Activated CD4-positive, alpha-beta T cell treated with anti-CD3 and anti-CD28 coated beads, Interleukin-2, amount 10 ng/mL, durations not matched to agents 7 days and 5 days (primary cell): ENCODE data around the gene CHRNA4. TPM values are rescaled to one million over a fixed set of nuclear protein-coding genes. Genes with fewer than 3 reads are reported as not detected.
"Not testable (repeated sequence)": the region's sequence is repeated elsewhere in the genome, so short reads cannot be mapped to it uniquely, and the experiment has no call there.

Experiments used
- CTCF ChIA-PET: fragments of 350-600 bp; sonication (Branson Sonifier 250); formaldehyde crosslinking; loops from one replicate; lab custom pipeline; 2021; ENCODE audit warnings: antibody characterized with exemption; lab: Charles Lee
- POLR2A ChIA-PET: fragments of 350-600 bp; sonication (Branson Sonifier 250); formaldehyde crosslinking; loops from one replicate; lab custom pipeline; 2021; ENCODE audit warnings: antibody characterized with exemption; lab: Charles Lee
- DNase-seq: peaks from one replicate; pipeline ENCODE4 v3.0.0-alpha.2; 2020
- H3K27ac Mint-ChIP-seq: one replicate; pipeline ENCODE4 v1.8.0; 2021; ENCODE audit warnings: mild to moderate bottlenecking, moderate library complexity, mixed read lengths
- H3K27me3 Mint-ChIP-seq: one replicate; pipeline ENCODE4 v1.8.0; 2021; ENCODE audit warnings: mixed read lengths
- H3K36me3 Mint-ChIP-seq: one replicate; pipeline ENCODE4 v1.8.0; 2021; ENCODE audit warnings: low read depth, mixed read lengths
- H3K4me1 Mint-ChIP-seq: one replicate; pipeline ENCODE4 v1.8.0; 2021; ENCODE audit warnings: mixed read lengths
- H3K4me3 Mint-ChIP-seq: one replicate; pipeline ENCODE4 v1.8.0; 2021; ENCODE audit warnings: mild to moderate bottlenecking, moderate library complexity, mixed read lengths
- H3K9me3 Mint-ChIP-seq: one replicate; pipeline ENCODE4 v1.8.0; 2021; ENCODE audit warnings: mixed read lengths
- total RNA-seq, 2 experiments: library from RNA; stranded (reverse); gene quantifications; one replicate each; pipeline ENCODE4 v1.2.3, GENCODE V29; 2021

The CHRNA4 gene
- total RNA-seq, 2 experiments from 2014 or later, result not detected

- Mint-ChIP-seq H3K36me3 (no peaks in the 10 kb centered on the region), H3K27me3 (no peaks in the 10 kb centered on the region), H3K4me1 (no peaks in the 10 kb centered on the region), H3K4me3 (no peak overlapping the region), H3K9me3 (no peaks in the 10 kb centered on the region), H3K27ac (no peak overlapping the region)
- POLR2A ChIA-PET, result no interaction called here
- CTCF ChIA-PET, result interaction anchor here (1.5 to 1.8 kb wide), 2 partner anchors 14 to 73 kb away, joined by 4 to 5 read pairs; no protein-coding TSS in a partner anchor
- DNase-seq, result peak; percentile 24
These were observed 51.7 kb downstream of the CHRNA4 start for GRCh38 chr20:63309261-63310071.

- H3K36me3 Mint-ChIP-seq, result no peaks in the 10 kb centered on the region
- no peaks in the 10 kb centered on the region for H3K27me3 Mint-ChIP-seq
- no peaks in the 10 kb centered on the region for H3K9me3 Mint-ChIP-seq
- DNase-seq, result no peak
- H3K4me3 Mint-ChIP-seq, result no peak overlapping the region
- no peaks in the 10 kb centered on the region for H3K4me1 Mint-ChIP-seq
- ChIA-PET CTCF (interaction anchor here (0.5 kb wide), 1 partner anchor 417 kb away, joined by 3 read pairs; no protein-coding TSS in a partner anchor), POLR2A (no interaction called here)
- H3K27ac Mint-ChIP-seq, result no peak overlapping the region
These were observed 52.8 kb downstream of the CHRNA4 start for GRCh38 chr20:63308218-63308911.

GRCh38 chr20:63307538-63308217 lies 53.5 kb downstream of the CHRNA4 start:
- Mint-ChIP-seq H3K27ac (no peak overlapping the region), H3K27me3 (peaks cover 2% of the 10 kb centered on the region), H3K4me3 (no peak overlapping the region), H3K9me3 (no peaks in the 10 kb centered on the region), H3K36me3 (no peaks in the 10 kb centered on the region), H3K4me1 (no peaks in the 10 kb centered on the region)
- CTCF ChIA-PET, result no interaction called here
- no peak for DNase-seq
- POLR2A ChIA-PET, result no interaction called here

GRCh38 chr20:63306673-63307537 lies 54.2 kb downstream of the CHRNA4 start:
- Mint-ChIP-seq H3K4me1 (no peaks in the 10 kb centered on the region), H3K27ac (no peak overlapping the region), H3K27me3 (peaks cover 4% of the 10 kb centered on the region), H3K4me3 (no peak overlapping the region), H3K36me3 (no peaks in the 10 kb centered on the region), H3K9me3 (no peaks in the 10 kb centered on the region)
- POLR2A ChIA-PET, result no interaction called here
- DNase-seq, result no peak
- CTCF ChIA-PET, result no interaction called here

- H3K9me3 Mint-ChIP-seq, DNase-seq, POLR2A ChIA-PET, H3K36me3 Mint-ChIP-seq, CTCF ChIA-PET, H3K27me3 Mint-ChIP-seq, H3K4me3 Mint-ChIP-seq, H3K27ac Mint-ChIP-seq, H3K4me1 Mint-ChIP-seq: not testable (repeated sequence)
These were observed 55.0 kb downstream of the CHRNA4 start for GRCh38 chr20:63305933-63306672.

DNA sequence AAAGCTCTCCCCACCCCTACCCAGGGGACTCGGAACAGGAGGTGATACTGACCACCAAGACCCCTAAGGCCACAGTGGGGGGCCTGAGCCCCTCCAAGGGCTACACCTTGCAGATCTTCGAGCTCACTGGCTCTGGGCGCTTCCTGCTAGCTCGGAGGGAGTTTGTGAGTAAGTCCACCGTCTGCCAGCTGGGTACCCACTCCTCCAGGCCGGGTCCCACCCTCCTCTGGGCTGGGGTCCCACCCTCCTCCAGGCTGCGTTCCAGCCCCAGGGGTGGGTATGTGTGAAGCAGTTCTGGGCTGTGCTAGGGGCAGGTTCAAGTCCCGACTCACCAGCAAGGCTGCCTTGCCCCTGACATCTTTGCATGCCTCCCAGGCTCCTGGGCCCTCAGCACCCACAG lies 55.8 kb downstream of the CHRNA4 start:
- POLR2A ChIA-PET, result no interaction called here

DNA sequence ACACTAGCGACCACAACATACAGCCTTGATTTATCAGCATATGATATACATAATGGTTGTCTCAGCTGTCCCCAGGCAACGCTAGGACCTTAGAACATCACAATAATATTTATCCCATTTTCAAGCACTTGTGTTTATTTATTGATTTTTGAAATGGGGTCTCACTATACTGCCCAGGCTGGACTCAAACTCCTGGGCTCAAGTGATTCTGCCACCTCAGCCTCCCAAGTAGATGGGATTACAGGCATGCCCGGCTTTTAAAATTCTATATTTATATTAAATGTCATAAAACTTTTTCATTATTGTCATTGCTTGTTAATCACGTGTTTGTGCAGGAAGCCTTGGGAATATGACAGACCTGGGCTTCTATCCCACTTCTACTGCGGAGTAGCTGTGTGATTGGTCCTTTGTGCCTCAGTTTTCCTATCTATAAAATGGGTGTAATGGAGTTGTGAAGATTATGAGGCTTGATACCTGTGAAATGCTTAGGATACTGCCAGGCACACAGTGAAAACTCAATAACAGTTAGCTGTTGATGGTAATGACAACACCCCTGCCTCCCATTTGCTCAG lies 58.0 kb downstream of the CHRNA4 start:
- Mint-ChIP-seq H3K9me3 (no peaks in the 10 kb centered on the region), H3K27me3 (peaks cover 16% of the 10 kb centered on the region), H3K4me3 (no peak overlapping the region), H3K4me1 (no peaks in the 10 kb centered on the region), H3K27ac (no peak overlapping the region), H3K36me3 (no peaks in the 10 kb centered on the region)
- no peak for DNase-seq
- ChIA-PET POLR2A (no interaction called here), CTCF (no interaction called here)

More for the DNA sequence above, 55.8 kb downstream of the CHRNA4 start:
- Mint-ChIP-seq H3K36me3 (no peaks in the 10 kb centered on the region), H3K9me3 (no peaks in the 10 kb centered on the region), H3K27ac (no peak overlapping the region), H3K4me3 (no peak overlapping the region), H3K27me3 (peaks cover 9% of the 10 kb centered on the region), H3K4me1 (no peaks in the 10 kb centered on the region)
- DNase-seq, result no peak
- CTCF ChIA-PET, result no interaction called here

GRCh38 chr20:63301671-63302070 lies 59.5 kb downstream of the CHRNA4 start:
- Mint-ChIP-seq H3K4me1 (no peaks in the 10 kb centered on the region), H3K4me3 (no peak overlapping the region), H3K27me3 (peaks cover 16% of the 10 kb centered on the region), H3K36me3 (no peaks in the 10 kb centered on the region), H3K9me3 (no peaks in the 10 kb centered on the region), H3K27ac (no peak overlapping the region)
- no peak for DNase-seq
- ChIA-PET POLR2A (no interaction called here), CTCF (no interaction called here)

DNA sequence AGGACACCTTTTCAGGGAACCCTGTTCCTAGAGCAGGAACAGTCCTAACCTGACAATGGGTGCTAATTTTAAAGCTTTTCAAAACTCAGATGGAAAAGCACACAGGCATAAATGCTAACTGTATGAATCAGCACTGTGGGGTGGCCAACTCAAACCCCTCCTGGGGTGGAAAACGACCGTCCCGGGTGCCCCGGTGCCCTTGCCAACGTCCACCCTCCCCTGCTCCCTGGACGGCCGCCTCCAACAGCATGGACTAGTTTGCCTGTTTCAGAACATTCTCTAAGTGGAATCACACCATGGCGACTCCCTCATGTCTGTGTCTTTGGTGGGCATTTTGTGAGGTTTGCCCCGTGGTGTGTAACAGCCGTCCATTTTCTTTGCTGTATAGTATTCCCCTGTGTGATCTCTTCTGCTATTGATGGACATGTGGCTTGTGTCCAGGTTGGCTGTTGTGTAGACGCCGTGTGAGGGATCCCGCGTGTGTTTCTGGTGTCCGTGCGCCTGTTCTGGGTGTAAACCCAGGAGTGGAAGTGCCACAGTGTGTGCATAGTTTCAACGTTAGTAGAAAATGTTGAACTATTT lies 62.3 kb downstream of the CHRNA4 start:
- ChIA-PET CTCF (no interaction called here), POLR2A (no interaction called here)
- Mint-ChIP-seq H3K27me3 (peaks cover 24% of the 10 kb centered on the region), H3K9me3 (no peaks in the 10 kb centered on the region), H3K4me1 (peaks cover 9% of the 10 kb centered on the region), H3K36me3 (no peaks in the 10 kb centered on the region), H3K4me3 (no peak overlapping the region), H3K27ac (no peak overlapping the region)
- DNase-seq, result no peak

DNA sequence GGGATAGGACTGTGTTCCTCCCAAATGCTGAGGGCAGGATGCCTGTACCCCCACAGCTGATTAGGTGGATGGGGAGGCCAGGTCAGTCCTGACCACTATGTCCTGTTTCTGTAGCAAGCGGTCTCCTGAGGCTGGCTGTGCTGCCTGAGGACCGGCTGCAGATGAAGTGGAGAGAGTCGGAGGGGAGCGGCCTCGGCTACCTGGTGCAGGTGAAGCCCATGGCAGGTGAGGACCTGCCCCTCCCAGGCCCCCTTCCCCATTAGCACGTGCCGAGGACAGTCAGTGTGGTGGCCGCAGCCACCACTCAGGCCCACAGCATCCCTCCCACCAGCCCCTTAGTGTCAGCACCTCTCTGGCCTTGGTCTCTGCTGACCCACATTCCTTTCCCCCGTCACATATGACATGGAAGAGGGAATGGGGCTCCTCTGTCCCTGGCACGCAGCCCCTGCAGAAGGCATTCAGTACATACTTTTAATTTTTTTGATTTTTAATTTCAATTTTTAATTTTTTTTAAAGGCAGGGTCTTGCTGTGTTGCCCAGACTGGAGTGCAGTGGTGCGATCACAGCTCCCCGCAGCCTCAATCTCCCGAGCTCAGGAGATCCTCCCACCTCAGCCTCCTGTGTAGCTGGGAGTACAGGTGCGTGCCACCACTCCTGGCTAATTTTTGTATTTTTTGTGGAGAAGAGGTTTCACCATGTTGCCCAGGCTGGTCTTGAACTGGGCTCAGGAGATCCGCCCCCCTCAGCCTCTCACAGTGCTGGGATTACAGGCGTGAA lies 63.2 kb downstream of the CHRNA4 start:
- no peak for DNase-seq
- Mint-ChIP-seq H3K9me3 (no peaks in the 10 kb centered on the region), H3K4me3 (no peak overlapping the region), H3K4me1 (peaks cover 9% of the 10 kb centered on the region), H3K27me3 (peaks cover 24% of the 10 kb centered on the region), H3K27ac (no peak overlapping the region), H3K36me3 (no peaks in the 10 kb centered on the region)
- ChIA-PET POLR2A (no interaction called here), CTCF (no interaction called here)

DNA sequence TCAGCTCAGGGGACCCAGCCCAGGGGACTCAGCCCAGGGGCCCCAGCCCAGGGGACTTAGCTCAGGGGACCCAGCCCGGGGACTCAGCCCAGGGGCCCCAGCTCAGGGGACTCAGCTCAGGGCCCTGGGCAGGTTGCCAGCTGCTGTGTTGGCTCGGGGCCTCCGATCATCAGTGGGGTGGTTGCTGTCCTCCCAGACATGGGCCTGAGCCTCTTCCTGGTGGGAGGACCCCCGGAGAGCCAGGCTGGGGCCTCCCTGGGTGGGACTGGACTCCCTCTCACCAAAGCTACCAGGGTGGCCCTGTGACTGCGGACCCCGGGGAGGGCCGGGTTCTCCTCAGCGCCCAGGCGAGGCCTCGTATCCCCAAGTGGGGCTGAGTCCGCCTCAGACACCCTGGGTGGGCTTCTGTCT lies 63.8 kb downstream of the CHRNA4 start:
- no peak for DNase-seq
- no peak overlapping the region for H3K4me3 Mint-ChIP-seq
- H3K27ac Mint-ChIP-seq, result no peak overlapping the region
- peaks cover 9% of the 10 kb centered on the region for H3K4me1 Mint-ChIP-seq
- CTCF ChIA-PET, result no interaction called here
- no peaks in the 10 kb centered on the region for H3K9me3 Mint-ChIP-seq
- H3K27me3 Mint-ChIP-seq, result peaks cover 20% of the 10 kb centered on the region
- H3K36me3 Mint-ChIP-seq, result no peaks in the 10 kb centered on the region
- POLR2A ChIA-PET, result no interaction called here
